Muscle of back (tissue), 11 donors: ENCODE results near the gene XPO1. TPM values are rescaled to one million over a fixed set of nuclear protein-coding genes. Genes with fewer than 3 reads are reported as not detected.
"Not testable (repeated sequence)": the region's sequence is repeated elsewhere in the genome, so short reads cannot be mapped to it uniquely, and the experiment has no call there.

Source experiments
- DNase-seq, 3 donors: peaks; one replicate each; pipeline versions ENCODE4 v3.0.0 to v3.0.0-alpha.2; 2013
- polyA plus RNA-seq, 10 donors: library from polyadenylated mRNA; unstranded; fragments of 120-200 nt; gene quantifications; one replicate each; pipeline ENCODE4 v1.2.1, GENCODE V29; 2013; ENCODE audit not compliant: insufficient read length in 10 of 10

Gene XPO1
- polyA plus RNA-seq, 10 donors: 105 to 212 (median 142) TPM

DNA sequence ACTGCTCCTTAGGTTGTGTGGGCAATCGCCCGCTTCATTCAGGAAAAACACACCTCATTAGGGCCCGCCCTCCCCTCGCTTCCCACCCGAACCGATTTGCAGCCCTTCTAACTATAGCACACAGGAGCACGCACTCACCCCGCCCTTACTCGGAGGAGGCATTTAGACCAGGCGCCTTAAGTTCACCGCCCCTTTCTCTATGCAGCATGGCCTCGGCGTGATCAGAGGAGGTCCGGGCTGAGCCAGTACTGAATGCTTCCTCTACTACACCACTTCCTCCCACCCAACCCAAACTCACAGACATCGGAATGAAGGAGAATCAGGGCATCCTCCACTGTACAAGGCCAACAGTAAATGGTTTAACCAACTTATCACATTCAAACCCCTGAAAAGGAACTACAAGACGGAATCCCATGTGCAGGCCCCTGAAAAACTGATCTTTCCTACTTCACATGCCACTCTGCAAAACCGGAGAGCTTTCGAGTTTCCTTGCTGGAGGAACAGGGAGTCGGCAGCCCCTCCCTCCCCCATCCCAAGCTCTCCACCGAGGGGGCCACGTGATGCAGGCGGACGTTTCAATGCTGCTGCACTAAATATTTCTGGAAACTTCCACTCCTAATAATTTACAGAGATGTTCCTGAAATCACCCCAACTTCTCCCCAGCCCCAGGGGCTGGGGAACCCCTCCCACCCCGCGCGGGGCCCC is 1.4 kb downstream of the XPO1 start:
- DNase-seq: peak; percentile 89 to 95 (median 92)

GRCh38 chr2:61536180-61536571 is 2.0 kb downstream of the XPO1 start:
- peak in 2 of 3 donors; percentile 42 to 75 for DNase-seq

- DNase-seq: peak in 1 of 3 donors; percentile 5
Measured at GRCh38 chr2:61535449-61535848, 2.7 kb downstream of the XPO1 start.

DNA sequence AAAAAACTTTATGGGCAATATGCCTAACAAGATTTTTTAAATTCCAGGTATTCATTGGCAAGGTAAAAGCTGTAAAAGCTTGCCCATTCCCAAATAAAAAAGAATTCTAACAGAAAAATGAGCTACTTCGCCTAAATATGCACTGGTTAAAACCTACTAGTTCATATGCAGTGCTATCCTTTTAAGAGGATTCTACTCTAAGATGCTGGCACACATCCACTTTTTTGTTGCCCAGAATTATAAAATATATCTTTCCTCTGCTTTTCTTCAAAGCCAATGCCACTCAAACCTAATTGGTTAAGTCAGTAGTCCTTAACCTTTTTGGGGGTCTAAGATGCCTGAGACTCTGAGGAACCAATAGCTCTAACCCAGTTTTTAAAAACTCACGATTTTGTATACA is 3.2 kb downstream of the XPO1 start:
- peak in 1 of 3 donors; percentile 35 for DNase-seq

DNA sequence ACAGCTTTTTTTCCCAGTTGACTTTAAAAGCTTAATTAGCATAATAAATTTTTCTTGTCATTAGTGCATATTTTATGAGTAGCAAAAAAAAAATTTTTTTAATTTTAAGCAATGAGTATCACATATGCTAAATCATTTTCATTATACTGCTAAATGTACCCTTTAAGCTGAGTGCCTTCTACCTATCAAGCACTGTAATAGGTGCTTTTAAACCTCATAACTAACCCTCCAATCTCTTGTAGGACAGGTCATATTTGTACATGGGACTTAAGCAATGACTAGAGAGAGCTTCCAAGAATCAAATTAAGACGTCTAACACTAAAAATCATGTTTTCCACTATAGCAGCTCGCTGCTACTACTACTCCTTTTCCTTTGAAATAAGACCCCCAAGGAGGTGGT is 7.4 kb downstream of the XPO1 start:
- DNase-seq: no peak

DNA sequence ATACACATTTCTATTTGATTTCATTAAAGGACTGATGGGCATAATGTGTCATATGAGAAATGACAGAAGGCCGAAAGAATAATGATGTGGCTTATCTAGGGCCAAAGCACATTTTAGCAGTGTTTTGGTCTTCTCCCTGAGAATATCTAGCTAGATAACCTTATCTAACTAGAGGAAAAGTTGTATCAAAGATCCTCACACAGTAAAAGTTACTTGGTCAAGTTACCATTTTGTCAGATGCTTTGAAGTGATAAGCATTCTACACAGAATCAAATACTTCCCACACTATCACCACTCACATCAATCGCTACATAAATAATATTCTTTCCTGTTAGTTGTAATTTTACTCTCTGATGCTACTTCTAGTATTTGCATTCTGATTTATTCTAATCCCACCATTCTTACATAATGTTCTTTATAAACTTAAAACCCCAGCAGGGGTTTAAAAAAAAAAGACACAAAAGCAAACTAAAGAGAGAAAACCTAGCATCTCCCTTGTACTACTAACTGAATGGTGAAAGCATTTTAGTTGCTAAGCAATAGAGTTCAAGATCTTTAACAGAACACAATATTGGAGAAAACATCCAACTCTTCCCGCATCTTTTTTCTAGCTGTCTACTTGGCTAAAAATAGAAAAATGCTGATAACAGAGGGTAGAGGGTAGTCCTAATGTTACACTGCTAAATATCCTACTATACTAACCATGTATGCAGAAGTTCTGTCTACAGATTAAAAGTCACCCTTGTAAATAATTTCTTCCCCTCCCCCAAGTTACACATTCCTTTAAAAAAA is 8.0 kb downstream of the XPO1 start:
- no peak for DNase-seq

DNA sequence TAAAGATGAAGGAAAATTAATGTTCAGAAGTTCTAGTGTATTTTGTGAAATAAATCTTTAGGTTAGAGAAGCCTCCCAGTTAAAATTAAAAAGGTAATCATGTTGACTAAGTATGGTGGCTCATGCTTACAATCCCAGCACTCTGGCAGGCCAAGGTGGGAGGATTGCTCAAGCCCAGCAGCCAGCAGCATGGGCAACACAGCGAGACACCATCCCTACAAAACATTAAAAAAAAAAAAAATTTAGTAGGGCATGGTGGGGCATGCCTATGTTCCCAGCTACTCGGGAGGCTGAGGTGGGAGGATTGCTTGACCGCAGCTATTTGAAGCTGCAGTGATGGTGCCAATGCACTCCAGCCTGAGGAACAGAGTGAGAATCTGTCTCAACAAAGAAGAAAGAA is 17.9 kb downstream of the XPO1 start:
- DNase-seq: no peak

DNA sequence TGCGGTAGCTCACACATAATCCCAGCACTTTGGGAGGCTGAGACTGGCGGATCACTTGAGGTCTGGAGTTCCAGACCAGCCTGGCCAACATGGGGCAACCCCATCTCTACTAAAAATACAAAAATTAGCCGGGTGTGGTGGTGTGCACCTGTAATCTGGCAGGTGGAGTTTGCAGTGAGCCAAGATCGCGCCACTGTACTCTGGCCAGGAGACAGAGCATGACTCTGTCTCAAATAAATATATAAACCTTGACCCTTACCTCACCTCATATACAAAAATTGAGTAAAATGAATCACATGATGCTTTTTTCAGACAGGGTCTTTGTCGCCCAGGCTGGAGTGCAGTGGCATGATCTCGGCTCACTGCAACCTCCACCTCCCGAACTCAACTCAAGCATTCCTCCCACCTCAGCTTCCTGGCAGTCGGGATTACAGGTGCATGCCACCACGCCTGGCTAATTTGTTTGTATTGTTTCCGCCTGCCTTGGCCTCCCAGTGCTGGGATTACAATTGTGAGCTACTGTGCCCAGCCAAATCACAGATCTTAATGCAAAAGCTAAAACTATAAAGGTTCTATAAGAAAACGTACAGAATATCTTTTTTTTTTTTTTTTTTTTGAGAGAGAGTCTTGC is 25.3 kb downstream of the XPO1 start:
- no peak for DNase-seq

DNA sequence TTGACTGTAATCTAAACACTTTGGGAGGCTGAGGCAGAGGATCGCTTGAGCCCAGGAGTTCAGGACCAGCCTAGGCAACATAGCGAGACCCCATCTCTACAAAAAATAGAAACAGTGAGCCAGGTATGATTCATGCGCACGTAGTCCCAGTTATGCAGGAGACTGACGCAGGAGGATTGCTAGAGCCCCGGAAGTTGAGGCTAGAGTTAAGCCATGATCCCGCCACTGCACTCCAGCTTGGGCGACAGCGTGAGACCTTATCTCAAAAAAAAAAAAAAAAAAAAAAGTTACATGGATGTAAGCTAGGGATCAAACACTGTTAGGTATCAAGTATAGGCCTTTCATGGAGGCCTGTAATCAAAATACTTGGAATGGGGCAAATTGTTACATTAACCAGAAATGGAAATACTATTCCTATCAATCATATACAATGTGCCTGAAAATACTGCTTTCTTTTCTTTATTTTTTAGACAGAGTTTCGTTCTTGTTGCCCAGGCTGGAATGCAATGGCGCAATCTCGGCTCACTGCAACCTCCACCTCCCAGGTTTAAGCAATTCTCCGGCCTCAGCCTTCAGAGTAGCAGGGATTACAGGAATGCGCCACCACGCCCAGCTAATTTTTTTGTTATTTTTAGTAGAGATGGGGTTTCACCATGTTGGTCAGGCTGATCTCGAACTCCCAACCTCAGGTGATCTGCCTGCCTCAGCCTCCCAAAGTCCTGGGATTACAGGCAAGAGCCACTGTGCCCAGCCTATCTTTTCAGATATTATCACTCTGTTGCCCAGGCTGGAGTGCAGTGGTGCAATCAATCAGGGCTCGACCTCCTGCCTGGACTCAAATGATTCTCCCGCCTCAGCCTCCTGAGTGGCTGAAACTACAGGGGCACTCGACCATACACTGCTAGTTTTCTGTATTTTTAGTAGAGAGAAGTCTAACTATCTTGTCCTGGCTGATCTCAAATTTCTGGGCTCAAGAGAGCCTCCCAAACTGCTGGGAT is 27.2 kb downstream of the XPO1 start:
- no peak for DNase-seq

DNA sequence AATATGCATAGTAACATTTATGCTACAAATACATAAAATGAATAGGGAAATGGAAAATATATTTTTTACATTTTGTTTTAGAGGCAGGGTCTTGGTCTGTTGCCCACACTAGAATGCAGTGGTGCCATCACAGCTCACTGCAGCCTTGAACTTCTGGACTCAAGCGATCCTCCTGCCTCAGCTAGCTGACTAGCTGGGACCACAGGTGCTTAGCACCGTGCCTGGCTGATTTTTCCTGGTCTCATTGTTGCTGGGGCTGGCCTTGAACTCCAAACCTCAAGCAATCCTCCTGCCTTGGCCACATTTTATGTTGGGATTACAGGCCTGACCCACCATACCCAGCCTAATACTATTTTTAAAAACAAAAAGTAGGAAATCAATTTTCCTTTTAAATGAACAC is 33.2 kb downstream of the XPO1 start:
- DNase-seq: no peak

GRCh38 chr2:61499060-61499459 is 39.1 kb downstream of the XPO1 start:
- DNase-seq: no peak

- no peak for DNase-seq
Measured at GRCh38 chr2:61493523-61493942, 44.6 kb downstream of the XPO1 start.

- no peak for DNase-seq
Measured at GRCh38 chr2:61492476-61492875, 45.7 kb downstream of the XPO1 start.

DNA sequence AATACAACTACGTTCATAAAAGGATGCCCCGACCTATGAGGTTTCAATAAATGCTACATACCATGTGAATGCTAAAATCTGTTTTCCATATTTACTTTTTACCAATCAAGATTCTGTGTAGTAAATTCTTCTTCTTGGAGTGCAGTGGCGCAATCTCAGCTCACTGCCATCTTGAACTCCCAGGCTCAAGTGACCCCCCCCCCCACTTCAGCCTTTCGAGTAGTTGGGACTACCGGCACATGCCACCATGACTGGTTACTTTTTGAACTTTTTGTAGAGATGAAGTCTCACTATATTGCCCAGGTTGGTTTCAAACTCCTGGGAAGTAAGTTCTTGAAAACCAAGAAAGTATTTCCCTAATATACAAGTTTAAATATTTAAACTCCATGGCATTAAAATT is 52.9 kb downstream of the XPO1 start:
- no peak for DNase-seq

DNA sequence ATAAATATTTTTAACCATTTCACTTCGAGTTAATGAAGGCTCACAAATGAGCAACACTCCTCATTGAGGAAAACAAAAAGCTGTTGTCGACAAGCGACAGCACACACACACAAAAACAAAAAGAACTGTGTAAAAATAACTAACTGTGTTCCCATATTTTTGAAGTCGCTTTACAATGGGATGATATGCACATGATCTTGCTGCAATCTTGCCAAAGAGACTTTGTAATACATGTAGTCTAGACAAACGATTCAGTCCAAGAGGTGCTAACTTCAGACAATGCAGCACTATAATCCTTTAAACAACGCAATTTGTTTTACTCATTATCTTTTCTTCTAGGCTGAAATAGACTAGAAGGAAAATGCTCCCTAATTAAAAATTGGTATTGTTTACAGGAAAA is 60.1 kb downstream of the XPO1 start:
- DNase-seq: no peak

DNA sequence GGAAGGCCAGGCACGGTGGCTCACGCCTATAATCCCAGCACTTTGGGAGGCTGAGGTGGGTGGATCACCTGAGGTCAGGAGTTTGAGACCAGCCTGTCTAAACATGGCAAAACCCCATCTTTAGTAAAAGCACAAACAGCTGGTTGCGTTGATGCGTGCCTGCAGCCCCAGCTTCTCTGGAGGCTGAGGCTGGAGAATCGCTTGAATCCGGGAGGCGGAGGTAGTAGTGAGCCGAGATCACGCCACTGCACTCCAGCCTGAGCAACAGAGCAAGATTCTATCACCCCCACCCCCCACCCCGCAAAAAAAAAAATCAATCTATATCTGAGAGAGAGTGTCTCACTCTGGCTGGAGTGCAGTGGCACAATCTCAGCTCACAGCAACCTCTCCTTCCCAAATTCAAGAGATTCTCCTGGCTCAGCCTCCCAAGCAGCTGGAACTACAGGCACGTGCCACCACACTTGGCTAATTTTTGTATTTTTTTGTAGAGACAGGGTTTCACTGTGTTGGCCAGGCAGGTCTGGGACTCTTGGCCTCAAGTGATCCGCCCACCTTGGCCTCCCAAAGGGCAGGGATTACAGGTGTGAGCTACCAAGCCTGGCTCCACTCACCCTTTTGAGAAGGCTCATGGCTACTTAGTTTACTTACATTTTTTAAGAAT is 61.1 kb downstream of the XPO1 start:
- DNase-seq: not testable (repeated sequence)

- DNase-seq: peak in 1 of 3 donors; percentile 36
Measured at GRCh38 chr2:61471905-61472805, 66.0 kb downstream of the XPO1 start.

DNA sequence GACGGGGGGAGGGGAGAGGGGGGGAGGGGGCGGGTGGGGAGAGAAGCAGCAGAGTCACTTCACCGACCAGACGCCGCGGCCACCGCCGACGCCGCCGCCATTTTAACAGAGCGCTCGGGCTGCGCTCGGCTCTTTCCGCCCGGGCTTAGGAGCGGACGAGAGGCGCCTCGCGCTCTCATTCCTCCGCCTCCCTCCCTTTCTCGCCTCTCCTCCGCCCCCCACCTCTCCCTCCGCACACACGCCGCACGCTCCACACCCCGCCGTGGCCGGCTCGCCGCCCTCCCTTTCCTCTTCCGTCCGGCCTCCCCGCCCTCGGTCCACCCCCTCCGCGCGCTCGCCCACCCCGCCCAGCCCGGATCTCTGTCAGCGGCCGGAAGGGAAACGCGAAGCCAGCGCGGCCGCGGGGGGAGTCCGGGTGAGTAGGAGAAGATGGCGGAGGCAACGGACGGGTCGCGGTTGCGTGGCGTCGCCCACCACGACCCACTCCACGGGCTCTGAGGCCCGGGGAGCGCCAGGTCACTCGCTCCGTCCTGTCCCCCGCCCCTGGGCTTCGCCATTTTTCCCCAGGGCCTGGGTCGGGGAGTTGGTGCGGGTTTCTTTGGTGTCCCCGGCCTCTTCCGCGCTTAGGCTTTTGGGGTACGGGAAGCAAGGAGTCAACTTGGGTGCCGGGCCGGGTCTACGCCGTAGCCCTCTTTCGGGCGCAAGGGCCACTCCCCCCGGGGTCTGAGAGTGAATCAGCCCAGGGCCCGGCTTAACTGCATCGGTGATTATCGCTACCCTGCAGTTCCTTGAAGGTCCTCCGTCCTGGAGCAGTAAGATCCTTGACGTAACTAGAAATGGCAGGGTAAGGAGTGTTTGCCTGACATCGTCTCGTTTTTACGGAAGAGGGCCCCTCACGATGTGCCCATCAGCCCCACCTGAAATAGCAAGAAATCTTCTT is 66.9 kb downstream of the XPO1 start, which contains the start of gene USP34:
Gene USP34, minus strand, starts transcription at position 123 of the 940 bp plus-strand sequence. CDS start 395 bp downstream, outside the sequence.
- DNase-seq: peak; percentile 96 to 99 (median 97)
